GM20000 (cell line): ENCODE results near the gene TNRC6B.
"Not testable (repeated sequence)": the region's sequence is repeated elsewhere in the genome, so short reads cannot be mapped to it uniquely, and the experiment has no call there.

Experiments
- DNase-seq: peaks from one replicate; pipeline ENCODE4 v3.0.0; 2012; ENCODE audit warnings: low spot score
- CTCF ChIP-seq: IDR thresholded peaks from 2 replicates; pipeline ENCODE4 v1.5.1; 2012; ENCODE audit warnings: mild to moderate bottlenecking, control low read depth; ENCODE audit errors: extremely low read depth, missing control alignments

The TNRC6B gene

GRCh38 chr22:40187389-40187788 is 9.7 kb downstream of the TNRC6B start:
- no peak for DNase-seq
- TF ChIP-seq CTCF, result no peak

DNA sequence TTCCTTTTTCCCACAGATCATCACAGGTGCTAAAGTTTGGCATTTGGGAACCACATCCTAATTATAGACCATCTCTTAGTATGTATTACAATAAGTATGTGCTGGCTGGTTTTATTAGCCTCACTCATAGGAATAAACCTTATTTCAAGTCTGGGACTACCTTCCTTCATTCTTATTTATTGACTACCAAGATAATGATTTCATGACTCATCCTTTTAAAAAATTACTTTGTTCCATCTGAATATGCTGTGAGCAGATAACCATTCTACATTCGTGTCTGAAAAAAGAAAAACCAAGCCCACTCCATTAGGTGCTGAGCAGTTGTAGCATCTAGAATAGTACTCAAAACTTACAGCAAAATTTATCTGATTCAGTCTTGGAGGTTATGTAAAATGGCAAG is 12.3 kb downstream of the TNRC6B start:
- DNase-seq, result no peak
- TF ChIP-seq CTCF, result no peak

DNA sequence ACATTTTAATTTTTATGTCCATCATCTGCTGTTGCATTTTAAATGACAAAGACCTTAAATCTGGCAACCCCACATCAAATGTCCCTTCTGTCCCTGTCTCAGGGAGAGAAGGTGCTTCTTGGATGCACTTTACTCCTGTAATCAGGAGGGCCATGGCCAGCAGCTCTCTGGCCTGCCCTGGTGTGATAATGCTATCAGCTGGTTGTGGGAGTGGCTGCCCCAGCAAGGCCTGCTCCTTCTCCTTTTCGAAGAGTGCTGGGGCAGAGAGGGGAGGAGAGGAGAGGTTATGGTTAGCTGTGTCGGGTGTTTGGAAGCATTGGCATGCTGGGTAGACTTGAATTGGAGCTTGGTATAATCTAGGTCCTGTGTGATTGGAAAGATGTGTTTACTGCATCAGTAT is 12.8 kb downstream of the TNRC6B start:
- DNase-seq, result no peak
- TF ChIP-seq CTCF, result no peak

DNA sequence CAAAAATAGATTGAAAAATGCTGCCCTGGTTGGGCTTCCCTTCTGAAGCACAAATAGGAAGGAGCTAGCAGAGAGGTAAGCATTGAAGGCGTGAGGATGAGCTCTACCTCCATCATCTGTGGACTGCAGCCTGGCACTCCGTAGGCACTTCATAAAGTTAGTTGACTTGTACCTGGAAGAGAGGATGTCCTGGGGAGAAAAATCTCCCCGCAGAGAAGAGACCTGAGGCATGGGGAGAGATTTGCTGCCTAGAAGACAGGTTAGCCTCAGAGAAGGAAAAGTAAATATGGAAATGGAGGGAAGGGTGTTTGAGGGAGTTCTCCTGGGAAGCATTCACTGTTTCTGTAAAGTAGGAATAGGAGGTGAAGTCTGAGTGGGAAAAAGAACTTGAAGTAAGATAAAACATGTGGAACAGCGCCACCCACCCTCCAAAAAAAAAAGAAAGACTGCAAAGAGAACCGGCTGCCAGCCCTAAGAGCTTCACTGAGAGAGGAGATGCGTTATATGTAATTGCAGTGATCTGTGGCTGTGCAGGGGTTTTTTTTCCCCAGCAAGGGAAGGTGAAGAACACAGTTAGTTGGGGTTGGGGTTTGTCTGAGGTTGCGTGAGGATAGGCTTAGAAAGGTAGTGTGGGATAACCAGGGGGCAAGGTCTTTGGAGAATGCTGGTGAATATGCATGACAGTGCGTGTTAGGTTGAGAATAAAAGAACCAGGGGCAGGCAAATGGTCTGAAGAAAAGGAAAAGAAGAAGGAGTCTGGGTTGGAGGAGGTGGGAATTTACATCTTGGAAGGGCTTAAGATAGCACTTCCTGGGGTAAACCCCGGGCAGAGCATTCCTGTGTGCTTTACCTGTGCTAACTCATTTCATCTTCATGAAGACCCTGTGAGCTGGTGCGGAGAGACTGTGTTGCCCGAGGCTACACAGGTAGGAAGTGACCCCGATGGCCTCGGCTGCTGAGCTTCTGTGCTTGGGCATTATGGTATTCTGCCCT is 16.0 kb downstream of the TNRC6B start:
- DNase-seq, result no peak
- TF ChIP-seq CTCF, result no peak

DNA sequence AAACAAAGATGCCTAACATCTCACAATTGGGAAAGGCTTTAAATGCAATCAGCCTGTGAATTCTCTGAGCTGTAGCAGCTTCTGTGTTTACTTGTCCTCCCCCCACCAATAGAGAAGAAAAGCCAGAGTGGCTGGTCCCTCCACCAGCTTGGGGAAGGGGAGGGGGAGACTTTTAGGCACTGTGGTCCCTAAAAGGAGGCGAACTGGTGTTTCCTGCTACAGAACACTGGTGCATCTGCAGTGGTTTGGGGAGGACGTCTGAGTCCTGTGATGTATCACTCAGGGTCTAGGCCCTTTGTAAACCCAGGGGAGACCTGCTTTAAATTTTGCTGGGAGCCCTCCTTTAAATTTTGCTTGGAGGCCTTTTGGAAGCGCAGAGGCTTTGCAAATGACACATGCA is 16.9 kb downstream of the TNRC6B start:
- no peak for DNase-seq
- TF ChIP-seq CTCF, result no peak

- peak; percentile 34 for DNase-seq
- no peak for TF ChIP-seq CTCF
Observed at GRCh38 chr22:40196628-40197360, 19.1 kb downstream of the TNRC6B start.

DNA sequence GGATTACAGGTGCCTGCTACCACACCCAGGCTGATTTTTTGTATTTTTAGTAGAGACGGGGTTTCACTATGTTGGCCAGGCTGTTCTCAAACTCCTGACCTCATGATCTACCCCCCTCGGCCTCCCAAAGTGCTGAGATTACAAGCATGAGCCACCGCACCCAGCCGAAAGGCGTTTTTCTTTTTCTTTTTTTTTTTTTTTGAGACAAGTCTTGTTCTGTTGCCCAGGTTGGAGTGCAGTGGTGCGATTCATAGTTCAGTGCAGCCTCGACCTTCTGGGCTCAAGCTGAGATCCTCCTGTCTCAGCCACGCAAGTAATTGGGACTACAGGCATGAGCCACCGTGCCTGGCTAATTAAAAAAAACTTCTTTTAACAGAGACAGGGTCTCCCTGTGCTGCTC is 19.7 kb downstream of the TNRC6B start:
- DNase-seq, result not testable (repeated sequence)
